HG03039 (cell line): ENCODE results near the gene SLC30A9.

Source experiments
- ATAC-seq: cut with Tn5 transposase; IDR thresholded peaks from one replicate; pipeline ENCODE4 v1.9.1; 2021; ENCODE audit warnings: mild to moderate bottlenecking, moderate library complexity; ENCODE audit not compliant: unreplicated experiment

SLC30A9 gene

DNA sequence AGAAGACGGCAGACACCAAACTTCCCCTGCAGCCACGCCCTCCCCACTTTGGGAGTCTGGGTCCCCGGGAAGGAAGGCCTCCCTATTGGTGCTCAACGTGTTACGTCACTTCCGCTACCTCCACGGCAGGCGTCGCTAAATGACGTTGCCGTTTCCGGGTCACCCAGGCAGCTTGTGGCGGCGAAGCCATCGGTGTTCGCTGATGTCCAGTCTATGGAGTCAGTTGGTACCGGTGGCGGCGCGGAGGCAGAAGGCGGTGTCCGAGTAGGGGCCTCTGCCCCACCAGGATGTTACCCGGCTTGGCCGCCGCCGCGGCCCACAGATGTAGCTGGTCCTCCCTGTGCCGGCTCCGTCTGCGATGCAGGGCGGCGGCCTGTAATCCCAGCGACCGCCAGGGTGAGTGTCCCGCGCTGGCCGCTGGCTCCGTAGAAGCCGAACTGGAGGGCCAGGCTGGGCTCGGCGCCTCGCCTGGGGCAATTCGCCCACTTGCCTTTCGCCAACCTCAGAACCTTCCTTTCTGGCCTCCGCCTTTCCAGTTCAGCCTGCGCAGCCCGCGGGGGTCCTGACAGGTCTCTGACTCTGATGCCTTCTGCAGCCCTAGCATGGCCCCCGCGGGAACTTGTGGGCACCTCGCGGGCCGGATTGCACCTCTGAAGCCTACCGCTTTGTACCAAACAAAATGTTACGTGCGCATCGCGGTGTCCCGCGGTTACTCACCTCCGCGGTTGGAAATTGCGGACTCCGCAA lies at the start of gene SLC30A9:
Gene SLC30A9 (plus strand): TSS at position 166 of the 747 bp plus-strand sequence. CDS start 122 bp downstream, at position 288.
- ATAC-seq = peak; percentile 99

DNA sequence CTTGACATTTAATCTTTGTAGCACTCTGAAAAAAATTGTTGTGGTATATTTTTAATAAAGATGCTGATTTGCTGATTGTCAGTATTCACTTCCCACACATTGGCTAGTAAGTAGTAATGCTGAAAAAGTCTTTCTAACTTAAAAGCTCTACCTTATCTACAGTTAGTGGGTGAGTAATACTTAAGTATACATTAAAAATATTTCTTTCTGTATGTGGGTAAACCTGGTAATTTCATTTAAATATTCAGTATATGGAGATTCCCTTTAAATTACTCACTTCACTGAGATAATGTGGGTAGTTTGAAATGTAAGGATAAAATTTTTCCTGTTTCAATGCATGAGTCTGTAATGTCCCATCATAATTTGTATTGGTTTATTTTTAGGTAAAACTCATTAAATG lies 49.5 kb upstream of the SLC30A9 start:
- no peak for ATAC-seq

DNA sequence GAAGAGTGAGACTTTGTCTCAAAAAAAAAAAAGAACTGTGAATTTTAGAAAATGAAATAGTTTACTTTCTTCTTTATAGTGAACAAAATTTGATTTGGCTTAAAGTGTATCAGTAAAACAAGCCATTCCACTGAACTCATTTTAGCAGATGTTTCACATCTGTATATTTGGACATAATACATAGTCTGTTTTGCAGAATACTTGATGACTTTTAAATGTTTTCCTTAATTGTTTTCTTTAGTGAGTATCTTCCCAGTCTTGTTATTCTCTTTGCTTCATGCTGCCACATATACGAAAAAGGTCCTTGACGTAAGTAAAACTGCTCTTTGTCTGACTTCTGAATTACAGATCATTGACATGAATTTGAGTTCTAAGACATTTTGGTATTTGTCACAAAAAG lies 46.8 kb upstream of the SLC30A9 start:
- ATAC-seq = no peak

DNA sequence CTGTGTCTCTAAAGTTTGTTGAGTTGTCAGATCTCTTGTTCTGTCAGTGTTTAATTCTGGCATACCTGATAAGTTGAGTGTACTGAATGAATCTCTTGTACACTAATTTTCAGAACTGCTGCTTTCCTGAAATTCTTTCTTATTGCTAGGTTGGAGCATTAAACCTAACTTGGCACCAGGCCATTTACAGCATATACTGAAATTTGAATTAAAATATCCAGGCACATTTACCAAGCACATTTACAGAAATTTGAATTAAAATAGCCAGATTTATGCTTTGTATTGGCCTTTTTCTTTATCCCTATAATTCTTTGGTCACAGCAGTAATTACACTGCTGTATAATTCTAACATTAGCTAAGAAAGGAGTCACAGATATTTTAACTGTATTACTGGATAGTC lies 46.2 kb upstream of the SLC30A9 start:
- no peak for ATAC-seq

DNA sequence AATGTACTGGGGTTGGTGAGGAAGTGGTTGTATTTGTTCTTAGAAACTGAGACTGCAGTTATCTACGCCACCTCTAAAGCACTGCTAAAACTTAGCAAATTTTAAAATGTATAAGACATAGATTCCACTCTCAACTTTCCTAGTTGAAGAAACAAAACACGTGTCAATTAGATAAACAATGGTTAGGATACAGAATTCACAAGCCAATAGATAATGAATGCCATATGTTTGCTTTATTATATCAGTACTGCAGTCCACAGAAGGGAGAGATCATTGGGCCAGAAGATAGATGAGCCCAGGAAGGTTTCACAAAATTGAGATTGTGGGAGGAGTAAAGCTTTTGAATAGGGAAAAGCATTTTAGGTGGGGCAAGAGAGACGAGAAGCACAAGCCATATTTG lies 40.8 kb upstream of the SLC30A9 start:
- ATAC-seq = no peak

DNA sequence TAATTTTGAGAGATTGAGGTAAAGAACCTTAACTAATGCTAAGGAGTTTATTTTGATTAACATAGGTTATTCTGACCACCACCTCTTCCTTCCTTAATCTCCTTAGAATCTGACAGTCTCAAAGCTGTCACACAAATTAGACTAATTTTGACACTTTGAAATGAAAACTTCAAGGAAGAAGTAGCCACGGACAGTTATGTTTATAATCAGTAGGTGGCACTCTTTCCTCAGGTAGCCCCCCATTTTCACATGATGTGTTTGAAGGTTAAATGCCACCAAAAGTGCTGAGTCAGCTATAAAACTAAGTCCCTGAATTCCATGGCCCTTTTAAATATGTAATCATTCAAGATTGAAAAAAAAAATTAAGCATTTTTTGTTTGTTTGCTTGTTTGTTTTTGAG lies 32.7 kb upstream of the SLC30A9 start:
- no peak for ATAC-seq

DNA sequence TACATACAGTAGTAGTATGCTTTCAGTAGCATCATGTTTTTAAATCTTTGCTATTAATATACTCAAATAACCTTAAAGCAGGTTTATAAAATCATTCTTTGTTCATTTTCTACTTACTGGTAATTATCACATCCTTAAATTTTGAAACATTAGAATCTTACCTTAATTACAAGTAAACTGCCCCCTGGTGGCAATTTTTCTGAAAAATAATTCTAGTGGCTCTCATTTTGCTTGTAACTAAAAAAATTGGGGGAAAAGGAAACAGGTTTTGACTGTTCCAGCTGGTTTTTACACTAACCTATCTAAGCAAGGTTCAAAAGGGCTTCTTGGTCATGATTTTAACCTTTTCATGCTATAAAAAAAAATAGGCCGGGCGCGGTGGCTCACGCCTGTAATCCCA lies 27.2 kb upstream of the SLC30A9 start:
- no peak for ATAC-seq

DNA sequence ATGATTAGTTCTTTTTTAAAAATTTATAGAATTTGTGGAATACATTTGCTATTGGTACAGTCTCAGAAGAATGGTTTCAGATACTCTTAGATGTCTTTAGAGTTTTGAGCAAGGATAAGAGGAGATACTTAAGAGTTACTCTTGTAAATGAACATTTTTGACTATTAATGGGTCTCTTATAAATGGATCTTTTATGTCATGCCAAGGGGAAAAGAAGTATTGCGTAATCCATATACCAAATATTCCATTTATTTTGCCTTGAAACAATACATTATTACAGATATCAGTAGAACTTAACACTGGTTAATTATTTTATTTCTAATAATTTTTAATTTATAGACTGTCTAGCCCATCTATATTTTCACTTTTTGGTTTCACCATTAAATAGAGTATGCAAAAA lies 25.9 kb upstream of the SLC30A9 start:
- no peak for ATAC-seq

DNA sequence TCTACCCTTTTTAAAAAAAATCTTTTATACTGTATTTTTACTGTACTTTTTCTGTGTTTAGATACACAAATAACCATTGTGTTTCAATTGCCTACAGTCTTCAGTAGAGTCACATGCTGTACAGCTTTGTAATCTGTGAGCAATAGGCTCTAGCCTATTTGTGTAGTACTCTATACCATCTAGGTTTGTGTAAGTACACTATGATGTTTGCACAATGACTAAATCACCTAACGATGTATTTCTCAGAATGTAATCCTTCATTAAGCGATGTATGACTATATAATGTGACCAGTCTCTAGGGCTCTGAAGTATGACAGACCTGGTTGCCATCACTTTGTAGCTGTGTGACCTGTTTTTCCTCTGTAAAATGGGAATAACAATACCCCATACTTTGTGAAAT lies 22.9 kb upstream of the SLC30A9 start:
- ATAC-seq = no peak

DNA sequence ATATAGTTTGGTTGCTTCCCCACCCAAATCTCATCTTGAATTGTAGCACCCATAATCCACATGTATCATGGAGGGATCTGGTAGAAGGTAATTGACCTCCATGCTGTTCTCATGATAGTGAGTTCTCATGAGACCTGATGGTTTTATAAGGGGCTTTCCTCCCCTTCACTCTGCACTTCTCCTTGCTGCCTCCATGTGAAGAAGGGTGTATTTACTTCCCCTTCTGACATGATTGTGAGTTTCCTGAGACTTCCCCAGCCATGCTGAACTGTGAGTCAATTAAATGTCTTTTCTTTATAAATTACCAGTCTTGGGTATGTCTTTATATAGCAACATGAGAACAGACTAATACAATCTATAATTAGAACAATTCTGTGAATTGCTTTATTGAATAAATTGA lies 20.7 kb upstream of the SLC30A9 start:
- no peak for ATAC-seq

DNA sequence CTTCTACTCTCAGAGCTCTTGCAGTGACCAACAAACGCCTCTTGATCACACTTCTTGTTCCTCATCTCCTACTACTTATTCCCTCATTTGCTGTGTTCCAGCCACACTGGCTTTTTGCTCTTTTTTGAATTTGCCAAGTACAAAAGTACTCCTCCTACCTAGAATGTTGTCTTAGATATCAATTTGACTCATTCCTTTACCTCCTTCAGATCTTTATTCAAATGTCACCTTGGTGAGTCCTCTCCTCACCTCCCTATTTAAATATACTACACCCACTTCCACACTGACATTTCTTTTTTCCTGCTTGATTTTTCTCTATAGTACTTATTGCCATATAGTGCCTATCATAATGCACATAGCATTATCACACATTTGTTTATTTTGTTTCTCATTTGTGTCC lies 15.0 kb upstream of the SLC30A9 start:
- no peak for ATAC-seq

DNA sequence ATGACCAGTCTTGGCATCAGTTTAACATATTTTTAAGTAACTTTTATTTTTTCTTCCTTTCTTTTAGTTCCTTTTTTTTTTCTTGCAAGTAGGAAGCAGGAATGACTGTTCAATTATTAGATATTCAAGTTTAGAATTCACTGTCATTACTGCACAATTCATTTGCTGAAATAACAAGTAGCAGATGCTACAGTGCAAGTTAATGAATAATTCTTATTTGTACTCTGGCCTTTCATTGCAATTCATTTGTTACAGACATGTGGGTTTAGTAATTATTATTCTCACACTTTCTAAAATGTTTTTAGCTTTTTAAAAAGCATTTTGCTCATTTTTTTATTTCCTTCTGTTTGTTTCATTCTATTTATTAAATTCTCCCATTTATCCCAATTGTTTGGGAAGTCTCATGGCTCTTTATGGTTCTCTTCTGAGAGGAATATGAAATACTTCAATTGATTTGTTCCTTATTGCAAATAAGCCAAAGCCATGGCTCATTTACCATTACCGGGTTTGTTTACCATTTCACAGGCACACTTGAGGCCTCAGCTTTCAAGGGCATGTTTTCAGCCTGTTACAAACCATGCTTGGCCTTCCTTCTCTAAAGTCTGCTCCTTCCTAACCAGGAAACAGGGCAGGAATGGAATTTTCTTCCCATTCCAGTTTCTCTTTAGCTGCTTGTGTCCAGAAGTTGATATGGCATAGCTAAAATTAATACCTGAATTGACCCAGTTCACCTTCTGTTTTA lies 13.4 kb upstream of the SLC30A9 start:
- ATAC-seq = no peak

DNA sequence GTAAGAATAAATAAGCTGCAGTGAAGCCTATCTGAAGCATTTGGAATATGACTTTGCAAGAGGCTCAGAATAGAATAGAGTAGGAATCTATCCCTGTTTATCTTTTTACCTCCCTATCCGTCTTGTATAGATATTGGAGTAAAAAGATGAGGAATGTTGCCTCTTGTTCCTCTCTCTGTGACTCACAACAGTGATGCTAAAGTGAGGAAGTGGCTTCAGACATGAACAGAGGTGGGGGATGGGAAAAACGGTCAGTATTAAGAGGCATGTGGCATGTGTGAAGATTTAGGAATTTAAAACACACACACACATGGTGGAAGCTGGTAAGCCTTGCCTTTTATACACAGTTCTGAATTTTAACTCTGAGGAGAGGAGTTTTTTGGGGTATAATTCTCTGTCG lies 12.6 kb upstream of the SLC30A9 start:
- no peak for ATAC-seq

DNA sequence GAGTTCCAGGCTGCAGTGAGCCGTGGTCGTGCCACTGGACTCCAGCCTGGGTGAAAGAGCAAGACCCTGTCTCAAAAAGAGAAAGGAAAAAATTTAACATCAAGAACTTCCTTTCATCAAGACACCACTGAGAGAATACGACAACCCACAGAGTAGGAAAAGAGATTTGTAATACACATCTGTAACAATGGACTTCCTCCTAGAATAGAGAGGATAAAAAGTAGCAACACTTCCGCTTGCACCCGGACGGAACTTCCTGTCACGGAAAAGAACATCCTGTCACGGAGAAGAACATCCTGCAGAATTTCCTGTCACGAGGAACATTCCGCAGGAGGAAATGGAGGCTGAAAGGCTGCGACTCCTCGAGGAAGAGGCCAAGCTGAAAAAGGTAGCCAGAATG lies 8.9 kb upstream of the SLC30A9 start, which contains the start of gene DCAF4L1:
Gene DCAF4L1 (plus strand): TSS at position 301 of the 400 bp plus-strand sequence. CDS start 37 bp downstream, at position 338.
- ATAC-seq = no peak

DNA sequence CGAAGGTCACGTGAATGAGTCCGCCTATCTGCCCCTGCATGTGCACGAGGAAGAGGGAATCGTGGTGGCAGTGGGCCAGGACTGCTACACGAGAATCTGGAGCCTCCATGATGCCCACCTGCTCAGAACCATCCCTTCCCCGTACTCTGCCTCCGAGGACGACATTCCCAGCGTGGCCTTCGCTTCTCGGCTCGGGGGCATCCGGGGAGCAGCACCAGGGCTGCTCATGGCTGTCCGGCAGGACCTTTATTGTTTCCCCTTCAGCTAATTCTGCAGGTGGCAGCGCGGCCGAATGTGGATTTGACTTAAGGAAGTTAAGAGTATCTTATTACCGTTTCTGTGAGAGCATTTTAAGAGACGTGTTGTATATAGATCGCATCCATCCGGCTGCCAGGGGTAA lies 7.6 kb upstream of the SLC30A9 start:
- ATAC-seq = no peak

DNA sequence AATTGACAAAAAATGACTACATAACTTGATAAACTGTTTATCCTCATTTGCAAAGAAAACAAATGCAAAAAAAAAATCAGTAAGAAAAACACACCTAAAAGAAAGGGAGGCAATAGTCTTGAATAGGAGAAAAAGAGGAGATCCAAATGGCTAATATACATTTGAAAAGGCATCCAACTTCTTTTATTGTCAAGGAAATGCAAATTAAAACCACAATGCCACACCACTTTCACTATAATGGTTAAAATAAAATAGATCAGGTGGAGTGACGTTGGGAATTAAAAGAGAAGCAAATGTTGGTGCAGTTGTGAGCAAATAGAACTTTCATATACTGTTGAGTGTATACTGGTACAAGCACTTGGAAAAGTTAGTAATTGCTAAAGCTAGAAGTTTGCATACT lies 5.2 kb upstream of the SLC30A9 start:
- no peak for ATAC-seq

DNA sequence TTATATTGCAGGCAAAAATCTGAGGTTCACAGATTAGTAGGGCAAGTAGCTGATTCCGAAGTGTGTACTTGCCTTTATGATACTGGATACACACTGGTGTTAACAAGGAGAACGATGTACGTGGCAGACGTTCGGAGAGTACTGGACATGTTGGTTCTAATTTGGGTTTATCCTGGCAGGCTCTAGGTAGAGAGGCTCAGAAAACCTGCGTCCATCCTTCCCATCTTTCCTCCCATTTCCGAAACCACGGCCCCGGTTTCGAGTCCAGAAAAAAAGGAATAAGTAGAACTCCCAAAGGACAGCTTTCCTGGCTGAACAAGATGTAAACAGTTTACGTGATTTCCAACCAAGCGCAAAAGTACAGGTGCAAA lies 351 bp upstream of the SLC30A9 start:
- ATAC-seq = peak; percentile 20

DNA sequence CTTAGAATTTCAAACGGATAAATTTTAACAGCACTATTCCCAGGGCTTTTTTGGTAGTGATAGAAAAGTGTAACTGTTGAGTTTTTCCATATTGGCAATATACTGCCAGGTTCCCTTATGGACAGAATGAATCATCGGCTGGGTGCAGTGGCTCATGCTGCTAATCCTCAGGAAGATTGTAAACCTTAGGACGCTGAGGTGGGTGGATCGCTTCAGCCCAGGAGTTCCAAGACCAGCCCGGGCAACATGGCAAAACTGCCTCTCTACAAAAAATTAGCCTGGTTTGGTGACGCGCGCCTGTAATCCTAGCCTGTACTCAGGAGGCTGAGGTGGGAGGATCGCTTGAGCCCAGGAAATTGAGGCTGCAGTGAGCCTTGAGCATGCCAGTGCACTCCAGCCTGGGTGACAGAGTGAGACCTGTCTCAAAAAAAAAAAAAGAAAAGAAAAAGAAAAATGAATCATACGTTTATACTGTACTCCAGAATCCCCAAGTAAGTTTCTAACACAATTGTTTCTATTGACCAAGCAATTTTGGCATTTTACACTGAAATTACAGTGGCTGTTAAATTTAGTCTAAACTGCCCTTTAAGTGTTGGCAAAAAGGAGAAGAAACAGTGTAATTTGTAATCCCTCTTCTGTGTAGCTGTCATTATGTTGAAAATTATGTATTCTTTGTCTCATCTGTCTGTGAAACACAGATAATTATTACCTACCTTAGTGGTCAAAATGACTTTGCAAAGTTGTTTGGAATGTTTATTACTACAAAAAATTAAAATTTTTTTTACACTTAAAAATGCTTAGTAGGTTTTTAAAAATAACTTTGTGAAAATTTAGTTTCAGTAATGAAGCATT lies 1.8 kb downstream of the SLC30A9 start:
- no peak for ATAC-seq

DNA sequence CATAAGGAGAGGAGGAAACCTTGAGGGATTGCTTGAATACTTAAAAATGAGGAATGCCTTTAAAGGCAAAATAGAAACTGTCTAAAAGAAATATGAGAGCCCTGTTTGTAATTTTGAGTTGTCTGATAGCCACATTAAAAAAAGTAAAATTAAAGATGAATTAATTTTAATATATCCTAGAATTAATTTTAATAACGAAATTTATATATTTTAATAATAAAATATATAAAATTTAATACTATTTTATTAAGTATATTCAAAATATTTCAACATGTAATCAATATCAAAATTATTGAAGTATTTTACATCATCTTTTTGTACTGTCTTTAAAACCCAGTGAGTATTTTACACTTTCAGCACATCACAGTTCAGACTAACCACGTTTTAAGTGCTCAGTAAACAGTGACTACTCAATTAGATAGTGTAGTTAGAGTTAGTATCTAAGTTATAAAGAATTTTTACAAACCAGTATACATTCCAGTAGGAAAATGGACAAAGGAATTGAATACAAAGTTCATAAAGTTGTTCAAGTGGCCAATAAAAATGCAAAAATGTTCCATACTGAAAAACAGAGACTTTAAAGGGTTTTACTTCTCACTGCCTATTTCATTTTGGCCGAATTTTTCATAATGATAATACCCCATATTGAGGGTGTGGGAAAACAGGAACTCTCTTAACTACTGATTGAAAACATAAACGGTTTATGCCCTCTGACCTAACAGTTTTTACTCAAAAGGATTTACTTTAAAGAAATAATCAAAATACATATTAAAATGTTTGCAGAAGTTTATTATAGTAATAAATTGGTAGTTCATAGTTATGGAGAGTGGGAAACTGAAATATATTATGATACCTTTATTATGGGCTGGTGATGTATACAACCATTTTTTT lies 2.9 kb downstream of the SLC30A9 start:
- no peak for ATAC-seq

DNA sequence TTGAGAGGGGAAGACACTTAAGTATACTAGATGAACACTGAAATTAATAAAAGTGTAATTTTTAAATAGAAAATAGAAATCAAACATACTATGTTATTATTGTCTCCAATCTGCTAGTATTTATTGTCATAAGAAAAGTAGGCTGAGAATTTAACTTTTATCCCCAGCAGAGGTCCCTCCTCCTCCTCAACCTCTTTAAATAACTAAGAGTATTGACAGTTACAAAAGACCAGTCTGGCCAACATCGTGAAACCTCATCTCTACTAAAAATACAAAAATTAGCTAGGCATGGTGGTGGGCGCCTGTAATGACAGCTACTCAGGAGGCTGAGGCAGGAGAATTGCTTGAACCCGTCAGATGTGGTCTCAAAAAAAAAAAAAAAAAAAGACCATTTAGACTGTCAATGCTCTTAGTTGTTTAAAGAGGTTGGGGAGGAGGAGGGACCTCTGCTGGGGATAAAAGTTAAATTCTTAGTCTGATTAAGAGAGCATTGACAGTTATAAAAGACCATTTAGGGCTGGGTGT lies 4.2 kb downstream of the SLC30A9 start:
- ATAC-seq = no peak
